RWPE2 (cell line): ENCODE measurements around the gene SBNO2.
A peak's percentile ranks its signal among the peaks of the same experiment; 100 is the strongest.

ENCODE experiments used
- ATAC-seq: fragments of 200-7000 bp; cut with Tn5 transposase; 3 replicates; pipeline ENCODE4 v1.9.1; 2021; ENCODE audit warnings: low read depth
- DNase-seq: peaks from one replicate; pipeline ENCODE4 v3.0.0-alpha.2; 2020; ENCODE audit warnings: low spot score
- H3K27ac ChIP-seq: fragments of 450-650 bp; 2 replicates; pipeline ENCODE4 v1.5.1; 2017; ENCODE audit warnings: mild to moderate bottlenecking; ENCODE audit not compliant: poor library complexity, severe bottlenecking
- H3K27me3 ChIP-seq: fragments of 250-450 bp; sonication (Bioruptor Pico); 2 replicates; pipeline ENCODE4 v1.5.1; 2021; ENCODE audit warnings: mild to moderate bottlenecking, moderate library complexity; ENCODE audit not compliant: insufficient read depth, poor library complexity, severe bottlenecking
- H3K36me3 ChIP-seq: fragments of 250-450 bp; sonication (Bioruptor Pico); 2 replicates; pipeline ENCODE4 v1.5.1; 2020; ENCODE audit warnings: low read depth, mild to moderate bottlenecking, moderate library complexity
- H3K4me1 ChIP-seq: fragments of 250-450 bp; sonication (Bioruptor Pico); 2 replicates; pipeline ENCODE4 v1.5.1; 2021; ENCODE audit warnings: mild to moderate bottlenecking, moderate library complexity; ENCODE audit not compliant: insufficient read depth, poor library complexity, severe bottlenecking
- H3K4me3 ChIP-seq: fragments of 250-450 bp; sonication (Bioruptor Pico); 2 replicates; pipeline ENCODE4 v1.5.1; 2021; ENCODE audit warnings: mild to moderate bottlenecking, moderate library complexity; ENCODE audit not compliant: severe bottlenecking
- H3K9me3 ChIP-seq: fragments of 250-450 bp; sonication (Bioruptor Pico); 2 replicates; pipeline ENCODE4 v1.5.1; 2021; ENCODE audit warnings: mild to moderate bottlenecking, moderate library complexity; ENCODE audit not compliant: severe bottlenecking
- CTCF ChIP-seq: fragments of 450-650 bp; IDR thresholded peaks from one replicate; pipeline ENCODE4 v1.5.1; 2017; ENCODE audit warnings: mild to moderate bottlenecking, moderate library complexity; ENCODE audit not compliant: poor library complexity, severe bottlenecking

Gene SBNO2

GRCh38 chr19:1093811-1094553 lies 80.1 kb downstream of the SBNO2 start:
- Histone ChIP-seq H3K36me3 (peaks cover 31% of the 10 kb centered on the region), H3K27me3 (no peaks in the 10 kb centered on the region), H3K4me3 (peak overlapping the region; percentile 67), H3K9me3 (no peaks in the 10 kb centered on the region), H3K4me1 (peaks cover 5% of the 10 kb centered on the region), H3K27ac (peak overlapping the region; percentile 51)
- TF ChIP-seq CTCF: no peak
- DNase-seq (no peak), ATAC-seq (no peak)

- H3K4me1 ChIP-seq: no peaks in the 10 kb centered on the region
- no peak for TF ChIP-seq CTCF
- ATAC-seq (no peak), DNase-seq (peak; percentile 42)
- H3K36me3 ChIP-seq: peaks cover 37% of the 10 kb centered on the region
- no peaks in the 10 kb centered on the region for H3K9me3 ChIP-seq
- no peaks in the 10 kb centered on the region for H3K27me3 ChIP-seq
- H3K4me3 ChIP-seq: no peak overlapping the region
- H3K27ac ChIP-seq: no peak overlapping the region
Measured at GRCh38 chr19:1093330-1093729, 80.7 kb downstream of the SBNO2 start.

DNA sequence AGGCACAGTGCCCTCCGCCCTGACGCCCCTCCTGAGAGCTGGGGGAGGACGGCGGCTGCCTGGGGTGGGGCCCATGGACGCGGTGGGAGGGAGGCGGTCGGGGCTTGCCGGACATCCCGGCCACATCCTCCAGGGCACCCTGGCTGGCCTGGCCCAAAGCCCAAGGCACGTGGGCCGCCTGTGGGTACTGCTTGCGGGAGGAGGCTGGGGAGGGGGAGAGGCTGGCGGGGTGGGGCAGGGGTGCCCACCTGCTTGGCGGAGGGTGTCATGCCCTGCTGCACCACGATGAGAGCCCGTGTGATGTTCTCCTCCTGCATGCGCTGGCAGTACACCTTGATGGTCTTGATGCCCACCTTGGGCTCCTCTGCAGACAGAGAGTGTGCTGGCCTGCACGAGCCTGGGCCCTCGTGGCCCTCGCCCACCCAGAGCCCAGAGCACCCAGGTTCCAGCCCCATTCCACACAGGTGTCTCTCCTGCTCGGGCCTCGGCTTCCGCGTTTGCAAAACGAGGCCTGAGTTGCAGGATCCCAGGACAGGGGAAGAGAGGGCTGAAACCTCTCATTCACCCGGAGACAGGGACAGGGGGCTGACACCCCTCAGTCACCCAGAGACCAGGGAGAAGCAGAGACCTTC lies 82.4 kb downstream of the SBNO2 start:
- DNase-seq: peak; percentile 54
- no peak for ATAC-seq
- Histone ChIP-seq H3K27ac (no peak overlapping the region), H3K36me3 (peaks cover 46% of the 10 kb centered on the region), H3K4me3 (no peak overlapping the region), H3K9me3 (no peaks in the 10 kb centered on the region), H3K4me1 (no peaks in the 10 kb centered on the region), H3K27me3 (no peaks in the 10 kb centered on the region)
- TF ChIP-seq CTCF: no peak

DNA sequence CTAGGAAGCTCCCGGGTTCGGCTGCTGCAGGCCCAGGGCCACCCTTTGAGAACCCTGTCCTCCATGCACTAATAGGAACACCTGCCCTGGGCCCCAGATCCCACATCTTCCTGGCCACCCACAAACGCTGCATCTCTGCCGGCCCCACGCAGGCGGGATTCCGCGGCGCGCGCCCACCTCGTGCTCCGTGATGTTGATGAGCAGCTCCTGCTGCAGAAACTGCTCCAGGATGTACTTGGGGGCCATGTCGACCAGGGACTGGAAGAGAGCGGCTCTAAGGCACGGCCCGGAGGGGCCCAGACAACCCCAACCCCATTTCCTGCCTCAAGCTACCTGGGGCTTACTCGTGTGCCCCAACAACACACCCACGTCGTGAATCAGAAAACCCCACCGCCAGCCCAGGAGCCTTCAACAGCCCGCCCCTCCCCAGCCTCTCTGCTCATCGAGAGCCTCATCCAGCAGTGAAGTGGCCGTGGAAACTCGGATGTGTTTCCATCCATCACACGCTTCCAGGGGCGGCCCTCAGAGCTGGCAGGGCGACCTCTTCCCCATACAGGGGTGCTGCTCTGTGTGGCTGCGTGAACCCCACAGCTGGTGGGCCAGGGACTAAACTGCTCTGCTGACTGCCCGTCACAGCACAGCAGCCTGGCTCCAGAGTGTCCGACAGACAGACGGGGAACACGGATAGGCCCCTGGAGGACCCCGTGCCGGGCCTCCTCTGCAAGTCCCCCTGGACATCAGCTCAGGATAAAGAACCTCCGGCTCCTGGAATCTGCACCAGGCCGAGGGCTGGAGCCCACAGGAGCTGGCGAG lies 83.1 kb downstream of the SBNO2 start:
- TF ChIP-seq CTCF: no peak
- no peak overlapping the region for H3K27ac ChIP-seq
- DNase-seq (peak; percentile 56), ATAC-seq (no peak)
- H3K36me3 ChIP-seq: peaks cover 46% of the 10 kb centered on the region
- H3K27me3 ChIP-seq: no peaks in the 10 kb centered on the region
- no peaks in the 10 kb centered on the region for H3K9me3 ChIP-seq
- no peaks in the 10 kb centered on the region for H3K4me1 ChIP-seq
- no peak overlapping the region for H3K4me3 ChIP-seq
